ENCODE data around the gene IKBKG. TPM values are rescaled to one million over a fixed set of nuclear protein-coding genes. Genes with fewer than 3 reads are reported as not detected.

IKBKG gene
- total RNA-seq, 4 donors from 2014 or later: 14.2 to 43.1 (median 29.0) TPM

- no peaks in the 10 kb centered on the region for H3K4me1 ChIP-seq
- no peak for DNase-seq (ENCODE audit: low spot score in 2 of 2)
- peaks cover 0 to 52% (median 0%) of the 10 kb centered on the region in 3 donors for H3K36me3 ChIP-seq
- TF ChIP-seq POLR2A (IDR thresholded peaks at IDR 0.05) (no peak), EP300 (IDR thresholded peaks at IDR 0.05) (no peak)
- TF ChIP-seq, protein P1, sequence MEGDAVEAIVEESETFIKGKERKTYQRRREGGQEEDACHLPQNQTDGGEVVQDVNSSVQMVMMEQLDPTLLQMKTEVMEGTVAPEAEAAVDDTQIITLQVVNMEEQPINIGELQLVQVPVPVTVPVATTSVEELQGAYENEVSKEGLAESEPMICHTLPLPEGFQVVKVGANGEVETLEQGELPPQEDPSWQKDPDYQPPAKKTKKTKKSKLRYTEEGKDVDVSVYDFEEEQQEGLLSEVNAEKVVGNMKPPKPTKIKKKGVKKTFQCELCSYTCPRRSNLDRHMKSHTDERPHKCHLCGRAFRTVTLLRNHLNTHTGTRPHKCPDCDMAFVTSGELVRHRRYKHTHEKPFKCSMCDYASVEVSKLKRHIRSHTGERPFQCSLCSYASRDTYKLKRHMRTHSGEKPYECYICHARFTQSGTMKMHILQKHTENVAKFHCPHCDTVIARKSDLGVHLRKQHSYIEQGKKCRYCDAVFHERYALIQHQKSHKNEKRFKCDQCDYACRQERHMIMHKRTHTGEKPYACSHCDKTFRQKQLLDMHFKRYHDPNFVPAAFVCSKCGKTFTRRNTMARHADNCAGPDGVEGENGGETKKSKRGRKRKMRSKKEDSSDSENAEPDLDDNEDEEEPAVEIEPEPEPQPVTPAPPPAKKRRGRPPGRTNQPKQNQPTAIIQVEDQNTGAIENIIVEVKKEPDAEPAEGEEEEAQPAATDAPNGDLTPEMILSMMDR (IDR thresholded peaks at IDR 0.05): no peak
- H3K27me3 ChIP-seq: no peaks in the 10 kb centered on the region
- no peaks in the 10 kb centered on the region for H3K9me3 ChIP-seq
- no peak overlapping the region for H3K4me3 ChIP-seq
- no peak overlapping the region for H3K27ac ChIP-seq
- WGBS, 2 donors: 90 to 91% methylated on average over 17 to 36 of the region's 37 CpGs
Measured at GRCh38 chrX:154506483-154507332, 40.7 kb upstream of the IKBKG start.

DNA sequence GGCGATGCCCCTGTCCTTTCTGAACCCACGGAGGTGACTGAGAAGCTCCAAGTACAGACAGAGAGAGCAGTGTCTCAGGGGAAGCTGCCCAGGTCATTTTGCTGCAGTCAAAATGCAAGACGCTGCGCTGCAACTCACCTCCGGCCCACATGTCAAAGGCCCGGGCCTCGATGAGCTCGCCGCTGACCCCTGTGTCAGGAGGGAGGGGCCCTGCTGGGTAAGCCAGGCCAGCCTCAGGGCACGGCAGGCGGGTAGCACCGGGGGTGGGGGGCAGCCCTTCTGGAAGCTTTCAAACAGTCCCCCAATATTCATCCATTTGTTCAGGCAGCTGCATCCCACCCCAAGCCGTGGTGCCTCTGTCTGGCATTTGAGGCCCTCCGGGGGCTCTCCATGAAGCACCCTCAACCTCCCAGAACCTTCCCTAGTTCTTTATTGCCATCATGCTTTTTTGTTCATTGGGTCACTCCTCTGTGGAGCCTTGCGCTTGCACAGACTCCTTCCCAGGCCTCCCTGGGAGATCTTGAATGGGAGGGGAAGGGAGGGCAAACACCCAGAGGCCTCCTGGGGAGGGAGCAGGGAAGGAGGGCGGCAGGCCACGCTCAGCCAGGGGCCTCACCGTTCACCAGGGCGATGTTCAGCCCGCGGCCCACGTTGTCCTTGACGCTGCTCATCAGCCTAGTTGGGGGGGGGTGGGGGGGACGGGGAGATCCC lies 39.6 kb upstream of the IKBKG start:
- no peak for TF ChIP-seq EP300 (IDR thresholded peaks at IDR 0.05)
- TF ChIP-seq POLR2A (IDR thresholded peaks at IDR 0.05): no peak
- TF ChIP-seq, protein P1 (IDR thresholded peaks at IDR 0.05): no peak
- no peak for DNase-seq (ENCODE audit: low spot score in 2 of 2)
- Histone ChIP-seq H3K27me3 (no peaks in the 10 kb centered on the region), H3K27ac (no peak overlapping the region), H3K4me3 (no peak overlapping the region), H3K36me3 (peaks cover 0 to 52% (median 0%) of the 10 kb centered on the region in 3 donors), H3K4me1 (no peaks in the 10 kb centered on the region), H3K9me3 (no peaks in the 10 kb centered on the region)
- WGBS, 2 donors: 67 to 71% methylated on average over 5 to 18 of the region's 24 CpGs

DNA sequence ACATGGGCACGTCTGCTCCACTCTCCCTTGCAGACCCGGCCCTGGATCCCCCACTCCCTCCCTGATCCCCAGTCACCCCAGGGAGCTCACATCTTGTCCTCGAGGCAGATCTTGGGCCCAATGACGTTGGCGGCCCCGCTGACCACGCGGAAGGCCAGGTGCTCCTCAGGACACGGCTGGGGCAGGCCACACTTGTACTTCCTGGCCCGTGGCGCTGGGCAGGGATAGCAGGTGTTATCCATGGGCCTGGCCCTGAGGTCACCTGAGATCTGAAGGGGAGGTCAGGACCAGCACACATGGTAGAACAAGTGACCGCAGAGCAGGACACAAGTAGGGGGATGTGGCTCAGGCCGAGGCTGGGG lies 39.1 kb upstream of the IKBKG start:
- 73 to 93% methylated on average over 2 to 6 of the region's 13 CpGs for WGBS, 2 donors
- no peaks in the 10 kb centered on the region for H3K9me3 ChIP-seq
- H3K27me3 ChIP-seq: no peaks in the 10 kb centered on the region
- TF ChIP-seq POLR2A (IDR thresholded peaks at IDR 0.05) (no peak), EP300 (IDR thresholded peaks at IDR 0.05) (no peak)
- TF ChIP-seq, protein P1 (IDR thresholded peaks at IDR 0.05): no peak
- DNase-seq (ENCODE audit: low spot score in 2 of 2): no peak
- H3K4me3 ChIP-seq: no peak overlapping the region
- H3K4me1 ChIP-seq: no peaks in the 10 kb centered on the region
- H3K36me3 ChIP-seq: peaks cover 0 to 52% (median 0%) of the 10 kb centered on the region in 3 donors
- no peak overlapping the region for H3K27ac ChIP-seq

DNA sequence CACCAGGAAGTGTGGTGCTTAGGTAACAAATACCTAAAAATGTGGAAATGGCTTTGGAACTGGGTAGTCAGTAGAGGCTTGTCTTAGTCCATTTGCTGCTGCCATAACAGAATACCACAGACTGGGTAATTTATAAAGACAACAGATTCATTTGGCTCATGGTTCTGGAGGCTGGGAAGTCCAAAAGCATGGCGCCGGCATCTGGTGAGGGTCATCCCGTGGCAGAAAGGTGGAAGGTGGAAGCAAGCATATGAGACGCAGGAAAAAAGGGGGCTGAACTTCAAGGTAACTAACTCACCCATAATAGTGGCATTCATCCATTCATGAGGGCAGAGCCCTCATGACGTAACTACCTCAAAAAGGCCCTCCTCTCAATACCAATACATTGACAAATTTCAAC lies 38.0 kb upstream of the IKBKG start:
- TF ChIP-seq EP300 (IDR thresholded peaks at IDR 0.05): no peak
- TF ChIP-seq POLR2A (IDR thresholded peaks at IDR 0.05): no peak
- TF ChIP-seq, protein P1 (IDR thresholded peaks at IDR 0.05): no peak
- WGBS, 2 donors: 85 to 97% methylated on average over 5 of the region's 5 CpGs
- Histone ChIP-seq H3K27me3 (no peaks in the 10 kb centered on the region), H3K36me3 (peaks cover 0 to 52% (median 0%) of the 10 kb centered on the region in 3 donors), H3K9me3 (no peaks in the 10 kb centered on the region), H3K4me3 (no peak overlapping the region), H3K4me1 (no peaks in the 10 kb centered on the region), H3K27ac (no peak overlapping the region)
- DNase-seq (ENCODE audit: low spot score in 2 of 2): no peak

DNA sequence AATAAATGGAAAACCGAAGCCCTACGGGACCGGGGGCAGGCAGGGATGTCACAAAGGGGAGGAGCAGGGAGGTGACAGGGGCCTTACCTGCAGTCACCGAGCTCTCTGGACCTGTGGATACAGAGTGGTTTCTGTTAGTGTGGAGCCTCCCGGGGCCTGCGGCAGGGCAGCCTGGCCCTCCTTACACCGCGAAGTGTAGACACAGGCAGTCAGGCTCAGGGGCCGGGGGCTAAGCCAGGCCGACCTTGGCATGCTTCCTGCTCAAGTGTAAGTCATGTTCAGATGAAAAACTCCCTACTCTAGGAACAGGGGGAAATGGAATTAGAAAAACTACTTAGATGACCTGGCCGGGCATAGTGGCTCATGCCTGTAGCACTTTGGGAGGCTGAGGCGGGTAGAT lies 35.7 kb upstream of the IKBKG start:
- no peak for DNase-seq (ENCODE audit: low spot score in 2 of 2)
- Histone ChIP-seq H3K36me3 (peaks cover 0 to 34% (median 0%) of the 10 kb centered on the region in 3 donors), H3K27me3 (no peaks in the 10 kb centered on the region), H3K4me1 (peaks cover 0 to 7% (median 0%) of the 10 kb centered on the region in 4 donors), H3K9me3 (no peaks in the 10 kb centered on the region), H3K27ac (no peak overlapping the region), H3K4me3 (no peak overlapping the region)
- WGBS, 2 donors: 77 to 81% methylated on average over 11 to 12 of the region's 12 CpGs
- TF ChIP-seq EP300 (IDR thresholded peaks at IDR 0.05): no peak
- no peak for TF ChIP-seq POLR2A (IDR thresholded peaks at IDR 0.05)
- TF ChIP-seq, protein P1 (IDR thresholded peaks at IDR 0.05): no peak
